Osteoblast (primary cell): Measurements from ENCODE around the gene LRFN4. TPM values are rescaled to one million over a fixed set of nuclear protein-coding genes. Genes with fewer than 3 reads are reported as not detected.
A peak's percentile ranks its signal among the peaks of the same experiment; 100 is the strongest.
"Not testable (repeated sequence)": the region's sequence is repeated elsewhere in the genome, so short reads cannot be mapped to it uniquely, and the experiment has no call there.

Experiments used
- DNase-seq: peaks from one replicate; pipeline ENCODE4 v3.0.0; 2011; ENCODE audit warnings: low spot score, mixed read lengths; ENCODE audit not compliant: insufficient read length; ENCODE audit errors: missing footprints
- H2AFZ ChIP-seq: 2 replicates; pipeline ENCODE4 v1.6.0; 2011; ENCODE audit warnings: mild to moderate bottlenecking, low read length
- H3K27ac ChIP-seq: 2 replicates; pipeline ENCODE4 v1.5.1; 2011; ENCODE audit warnings: mild to moderate bottlenecking, low read depth, low read length, moderate library complexity
- H3K27me3 ChIP-seq: 2 replicates; pipeline ENCODE4 v1.6.0; 2012; ENCODE audit warnings: mild to moderate bottlenecking, control low read depth, inconsistent platforms, low read length, moderate library complexity; ENCODE audit not compliant: insufficient read depth
- H3K36me3 ChIP-seq: 2 replicates; pipeline ENCODE4 v1.5.1; 2011; ENCODE audit warnings: mild to moderate bottlenecking, low read length, control low read depth, moderate library complexity; ENCODE audit not compliant: insufficient read depth
- H3K4me1 ChIP-seq: 2 replicates; pipeline ENCODE4 v1.5.1; 2011; ENCODE audit warnings: mild to moderate bottlenecking, low read length, control low read depth, moderate library complexity; ENCODE audit not compliant: insufficient read depth
- H3K4me2 ChIP-seq: 2 replicates; pipeline ENCODE4 v1.6.0; 2011; ENCODE audit warnings: mild to moderate bottlenecking, low read length; ENCODE audit not compliant: insufficient read depth
- H3K4me3 ChIP-seq: fragments of 200-600 bp; sonication (generic); 3 replicates; pipeline ENCODE4 v1.5.1; 2012; ENCODE audit warnings: mild to moderate bottlenecking, low read length, inconsistent platforms; ENCODE audit not compliant: insufficient read depth
- H3K79me2 ChIP-seq: 2 replicates; pipeline ENCODE4 v1.6.0; 2012; ENCODE audit warnings: mild to moderate bottlenecking, low read length, control low read depth, inconsistent platforms; ENCODE audit not compliant: insufficient read depth
- H3K9me3 ChIP-seq: 2 replicates; pipeline ENCODE4 v1.5.1; 2011; ENCODE audit warnings: low read depth, low read length, control low read depth
- H4K20me1 ChIP-seq: 2 replicates; pipeline ENCODE4 v1.6.0; 2012; ENCODE audit warnings: mild to moderate bottlenecking, low read length, control low read depth; ENCODE audit not compliant: insufficient read depth
- CTCF ChIP-seq: IDR thresholded peaks from 2 replicates; pipeline ENCODE4 v1.5.1; 2011; ENCODE audit warnings: mild to moderate bottlenecking, low read depth, low read length, moderate library complexity; ENCODE audit errors: extremely low read depth
- total RNA-seq: library from RNA; depleted of rRNA; stranded (reverse); fragments of >200 nt; gene quantifications from 2 replicates; pipeline ENCODE4 v1.2.3, GENCODE V29; 2012

Gene LRFN4
- total RNA-seq, 1 donor, result 16.3 TPM

GRCh38 chr11:66823700-66824099 is 33.2 kb upstream of the LRFN4 start:
- Histone ChIP-seq H3K9me3 (no peaks in the 10 kb centered on the region), H3K27me3 (no peaks in the 10 kb centered on the region)

GRCh38 chr11:66824573-66824972 is 32.3 kb upstream of the LRFN4 start:
- H3K79me2 ChIP-seq, H3K27me3 ChIP-seq, H3K27ac ChIP-seq, H2AFZ ChIP-seq, DNase-seq, H3K4me3 ChIP-seq, H4K20me1 ChIP-seq, H3K36me3 ChIP-seq, H3K4me2 ChIP-seq, H3K4me1 ChIP-seq, H3K9me3 ChIP-seq: not testable (repeated sequence)

More at GRCh38 chr11:66823700-66824099, 33.2 kb upstream of the LRFN4 start:
- Histone ChIP-seq H3K4me3 (no peak overlapping the region), H4K20me1 (no peaks in the 10 kb centered on the region), H3K4me2 (no peak overlapping the region), H3K36me3 (no peaks in the 10 kb centered on the region), H3K27ac (no peak overlapping the region), H2AFZ (no peak overlapping the region), H3K79me2 (no peaks in the 10 kb centered on the region), H3K4me1 (no peaks in the 10 kb centered on the region)
- no peak for TF ChIP-seq CTCF
- DNase-seq, result no peak

GRCh38 chr11:66834539-66834845 is 22.4 kb upstream of the LRFN4 start:
- H3K4me2 ChIP-seq, result no peak overlapping the region
- no peaks in the 10 kb centered on the region for H4K20me1 ChIP-seq
- no peak overlapping the region for H3K4me3 ChIP-seq
- no peaks in the 10 kb centered on the region for H3K27me3 ChIP-seq
- no peak for TF ChIP-seq CTCF
- no peaks in the 10 kb centered on the region for H3K9me3 ChIP-seq
- no peak overlapping the region for H3K27ac ChIP-seq
- no peak overlapping the region for H2AFZ ChIP-seq
- H3K36me3 ChIP-seq, result no peaks in the 10 kb centered on the region
- peaks cover 13% of the 10 kb centered on the region for H3K4me1 ChIP-seq
- H3K79me2 ChIP-seq, result peaks cover 3% of the 10 kb centered on the region
- DNase-seq, result no peak

DNA sequence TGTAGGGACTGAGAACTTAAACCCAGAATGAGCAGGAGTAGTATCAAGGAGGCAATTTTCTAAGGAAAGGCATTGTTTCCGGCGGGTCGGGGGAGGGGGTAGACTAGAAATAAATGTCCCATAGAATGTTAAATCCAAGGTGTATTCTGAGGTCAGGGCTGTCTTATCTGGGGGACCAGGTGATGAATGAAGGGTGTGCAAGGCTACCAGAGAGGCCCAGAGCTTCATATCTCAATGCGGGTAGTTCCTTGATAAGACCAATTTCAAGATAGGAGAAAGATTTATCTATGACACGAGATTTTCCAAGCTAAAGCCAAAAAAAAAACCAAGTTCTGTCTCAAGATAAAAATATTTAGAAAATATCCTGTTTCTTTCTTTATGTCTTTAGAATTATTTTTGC is 21.9 kb upstream of the LRFN4 start:
- no peak overlapping the region for H2AFZ ChIP-seq
- DNase-seq, result no peak
- H3K36me3 ChIP-seq, result no peaks in the 10 kb centered on the region

More for the DNA sequence above, 21.9 kb upstream of the LRFN4 start:
- Histone ChIP-seq H3K4me2 (no peak overlapping the region), H3K4me1 (peaks cover 13% of the 10 kb centered on the region), H3K79me2 (peaks cover 6% of the 10 kb centered on the region), H3K4me3 (no peak overlapping the region), H3K27ac (peak overlapping the region; percentile 54), H3K27me3 (no peaks in the 10 kb centered on the region), H3K9me3 (no peaks in the 10 kb centered on the region), H4K20me1 (no peaks in the 10 kb centered on the region)
- TF ChIP-seq CTCF, result no peak
